SH-SY5Y (cell line): ENCODE data around the gene SGCD.
A peak's percentile ranks its signal among the peaks of the same experiment; 100 is the strongest.

ENCODE experiments used
- GATA2 ChIP-seq: IDR thresholded peaks from 2 replicates; pipeline ENCODE4 v1.6.1; 2011; ENCODE audit warnings: mild to moderate bottlenecking, low read depth, low read length
- GATA3 ChIP-seq: IDR thresholded peaks from 2 replicates; pipeline ENCODE4 v1.6.1; 2011; ENCODE audit warnings: low read depth, mild to moderate bottlenecking, low read length, moderate library complexity

The SGCD gene

GRCh38 chr5:156326718-156327259 is at the start of gene SGCD:
Gene SGCD, plus strand, starts transcription at chr5:156327164.
- TF ChIP-seq GATA2 (peak; percentile 84), GATA3 (0 out of 2 replicates have a peak, but pooled peaks have one; percentile 28)

- TF ChIP-seq GATA3 (no peak), GATA2 (no peak)
Observed at GRCh38 chr5:156277290-156277689, 49.7 kb upstream of the SGCD start.

DNA sequence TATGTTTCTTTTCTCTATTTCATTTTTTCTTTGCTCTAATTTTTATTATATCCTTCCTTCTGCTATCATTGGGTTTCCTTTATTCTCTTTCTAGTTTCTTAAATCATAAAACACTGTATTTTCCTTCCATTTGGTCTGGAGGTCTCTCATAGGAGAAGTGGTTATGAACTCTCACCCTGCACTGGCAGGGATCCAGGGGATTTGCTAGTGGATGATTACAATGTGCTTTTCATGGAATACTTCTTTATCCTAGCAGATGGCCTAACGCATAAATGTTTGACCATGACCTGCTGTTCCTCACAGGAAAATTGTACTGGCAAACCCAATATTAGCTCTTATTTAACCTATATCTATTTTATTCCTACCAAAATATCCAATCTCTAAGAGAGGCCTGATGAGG is 31.5 kb upstream of the SGCD start:
- TF ChIP-seq GATA2 (no peak), GATA3 (no peak)

GRCh38 chr5:156310115-156310514 is 16.8 kb upstream of the SGCD start:
- TF ChIP-seq GATA3 = no peak
- no peak for TF ChIP-seq GATA2

DNA sequence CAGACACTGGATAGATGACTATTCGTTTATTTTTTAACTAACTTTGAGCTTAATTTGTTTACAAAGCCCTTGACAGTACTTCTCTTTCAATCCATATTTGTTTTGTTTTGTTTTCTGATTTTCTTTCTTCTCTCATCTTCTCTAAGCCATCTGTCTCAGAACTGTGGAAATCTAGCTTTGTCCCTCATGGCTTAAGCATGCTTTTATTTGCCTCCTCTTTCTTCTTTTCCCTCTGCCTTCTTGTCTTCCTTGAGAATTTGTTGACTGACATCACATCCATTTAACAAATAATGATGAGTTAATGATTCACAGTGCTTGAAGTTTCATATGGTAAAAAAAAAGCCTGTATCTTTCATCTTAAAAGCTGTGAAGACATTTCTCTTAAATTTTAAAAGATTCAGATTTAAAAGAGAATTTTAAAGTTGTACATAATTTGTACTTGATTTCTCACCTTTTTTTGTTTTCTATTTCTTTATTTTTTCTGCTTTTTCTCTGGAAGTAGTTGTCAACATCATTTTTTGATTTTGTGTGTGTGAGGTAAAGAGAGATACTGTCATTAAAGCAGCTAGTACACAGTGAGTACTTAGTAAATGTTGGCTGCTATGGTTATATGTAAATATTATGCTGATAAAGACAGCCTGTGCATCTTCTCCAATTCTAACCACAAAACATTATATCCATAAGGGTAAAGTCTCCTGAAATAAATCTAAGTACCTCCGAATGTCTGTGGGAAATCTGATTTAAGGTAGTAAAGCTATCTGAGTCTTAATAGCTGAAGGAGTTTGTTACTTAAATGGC is 13.9 kb upstream of the SGCD start:
- TF ChIP-seq GATA3 (no peak), GATA2 (no peak)

DNA sequence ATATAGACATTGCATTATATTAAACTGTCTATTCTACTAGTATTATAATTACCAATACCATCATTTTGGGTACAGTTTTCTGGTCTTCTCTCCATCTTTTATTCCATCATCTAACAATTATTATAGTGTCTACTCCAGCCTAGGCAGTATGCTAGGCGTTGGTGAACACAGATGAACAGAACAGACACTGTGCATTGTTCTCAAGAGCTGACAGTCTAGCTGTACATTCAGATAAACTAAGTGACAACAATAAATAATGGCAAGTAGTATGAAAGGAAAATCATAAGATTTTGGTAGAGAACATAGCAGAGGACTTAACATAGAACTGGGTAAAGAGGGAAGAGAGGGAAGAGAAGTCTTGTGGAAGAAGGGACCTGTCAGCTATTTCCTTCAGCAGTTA is 12.5 kb upstream of the SGCD start:
- TF ChIP-seq GATA3 = no peak
- TF ChIP-seq GATA2 = no peak

DNA sequence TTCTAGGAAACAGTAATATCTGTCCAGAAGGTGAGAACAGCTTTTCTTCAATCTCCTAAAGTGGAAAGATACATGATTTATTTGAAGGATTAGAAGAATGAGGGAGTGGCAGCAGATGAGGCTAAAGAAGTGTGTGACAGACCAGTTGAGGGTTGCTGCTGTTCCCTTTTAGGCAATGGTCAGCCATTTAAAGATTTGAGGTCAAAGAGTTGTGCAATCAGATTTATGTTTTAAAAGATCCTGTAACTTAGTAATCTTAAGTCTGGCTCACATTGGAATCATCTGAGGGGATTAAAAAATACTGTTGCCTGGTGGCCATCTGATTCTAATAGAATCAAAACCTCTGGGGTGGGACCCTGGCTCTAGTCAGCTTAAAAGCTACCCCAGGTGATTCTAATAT is 4.3 kb upstream of the SGCD start:
- TF ChIP-seq GATA2 = no peak
- no peak for TF ChIP-seq GATA3

DNA sequence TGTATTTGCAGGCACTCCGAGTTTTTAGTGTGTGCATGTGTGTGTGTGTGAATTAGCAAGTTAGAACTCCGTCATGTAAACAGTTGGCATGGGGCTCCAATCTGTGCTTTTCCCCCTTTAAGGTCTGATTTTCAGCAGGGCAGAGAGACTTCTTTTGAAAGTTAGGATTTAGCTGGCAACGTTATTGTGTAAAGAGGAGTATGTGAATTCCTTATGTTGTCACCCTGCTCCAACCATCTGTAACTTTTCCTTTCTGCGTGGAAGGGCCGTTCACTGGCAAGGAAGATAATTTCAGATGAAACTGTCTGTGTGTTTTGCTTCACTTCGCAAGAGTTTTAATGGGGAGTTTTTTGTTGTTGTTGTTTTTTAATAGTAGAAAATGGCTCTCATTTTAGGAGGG is 332 bp downstream of the SGCD start:
- TF ChIP-seq GATA2 (no peak), GATA3 (no peak)

GRCh38 chr5:156328161-156328560 is 1.2 kb downstream of the SGCD start:
- no peak for TF ChIP-seq GATA2
- no peak for TF ChIP-seq GATA3

DNA sequence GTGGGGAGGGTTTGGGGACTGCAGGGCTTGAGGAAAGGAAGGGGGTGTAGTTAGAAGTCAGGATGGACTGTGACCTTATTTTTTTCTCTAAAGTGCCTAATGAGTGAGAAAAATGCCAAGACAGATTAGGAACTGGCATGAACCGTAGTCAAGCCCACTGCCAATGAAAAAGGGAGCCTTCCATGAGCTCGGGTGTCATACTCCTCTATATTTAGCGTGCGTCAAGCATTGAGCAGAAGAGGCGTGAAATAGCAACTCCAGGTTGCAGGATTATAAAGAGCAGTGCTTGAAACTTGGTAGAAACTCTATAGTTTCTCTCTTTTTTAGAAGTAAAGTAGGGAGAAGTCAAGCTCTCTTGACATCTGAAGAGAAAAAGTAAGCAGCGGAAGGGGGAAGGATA is 1.8 kb downstream of the SGCD start:
- no peak for TF ChIP-seq GATA2
- no peak for TF ChIP-seq GATA3

DNA sequence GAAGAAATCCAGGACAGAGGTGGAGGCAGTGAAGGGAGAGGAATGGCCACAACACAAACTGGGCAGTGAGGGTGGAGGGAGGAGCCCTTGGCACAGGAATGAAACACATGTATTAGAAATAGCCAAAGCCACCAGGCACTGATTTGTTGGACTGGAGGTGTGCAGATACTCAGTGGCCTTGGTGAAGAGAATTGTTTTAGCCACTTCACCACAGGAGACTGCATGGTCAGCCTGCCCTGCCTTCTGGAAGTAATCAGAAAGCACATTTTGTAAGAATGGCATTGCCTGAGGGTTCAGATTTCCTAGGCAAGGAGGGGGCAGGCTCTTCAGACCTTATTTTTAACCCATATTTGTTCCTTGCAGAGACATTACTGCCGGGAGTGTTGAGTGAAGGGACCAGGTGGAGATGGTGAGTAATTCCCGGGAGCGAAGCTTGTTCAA is 2.2 kb downstream of the SGCD start:
- no peak for TF ChIP-seq GATA2
- TF ChIP-seq GATA3 = no peak

DNA sequence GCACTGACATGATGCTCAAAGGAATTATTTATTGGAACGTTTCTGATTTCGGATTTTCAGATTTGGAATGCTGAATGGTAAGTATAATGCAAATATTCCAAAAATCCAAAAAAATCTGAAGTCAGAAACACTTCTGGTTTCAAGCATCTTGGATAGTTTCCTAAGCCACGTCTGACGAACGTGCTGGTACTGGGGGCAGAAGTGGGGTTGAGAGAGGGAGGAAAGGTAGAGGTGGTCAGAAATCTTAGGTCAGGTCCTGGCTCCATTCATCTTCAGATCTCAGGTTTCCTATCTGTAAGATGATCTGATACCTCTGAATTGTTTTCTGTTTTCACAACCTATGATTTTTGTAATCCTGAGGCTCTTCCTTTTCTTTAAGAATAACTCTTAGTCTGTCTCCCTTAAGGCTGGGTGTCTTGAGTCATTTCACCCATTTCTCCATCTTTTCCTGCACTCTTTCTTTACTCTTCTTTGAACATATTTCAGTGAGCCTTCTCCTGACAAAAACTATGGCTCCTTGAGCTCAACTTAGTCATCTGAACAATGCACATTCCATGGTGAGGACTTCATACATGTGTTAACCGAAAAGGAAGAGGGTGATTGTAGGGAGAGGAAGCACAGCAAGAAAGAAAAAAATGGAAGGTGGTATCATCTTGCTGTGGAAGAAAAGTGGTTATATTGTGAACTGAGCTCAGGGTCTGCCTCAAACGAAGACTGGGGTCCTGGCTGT is 3.3 kb downstream of the SGCD start:
- no peak for TF ChIP-seq GATA2
- no peak for TF ChIP-seq GATA3

DNA sequence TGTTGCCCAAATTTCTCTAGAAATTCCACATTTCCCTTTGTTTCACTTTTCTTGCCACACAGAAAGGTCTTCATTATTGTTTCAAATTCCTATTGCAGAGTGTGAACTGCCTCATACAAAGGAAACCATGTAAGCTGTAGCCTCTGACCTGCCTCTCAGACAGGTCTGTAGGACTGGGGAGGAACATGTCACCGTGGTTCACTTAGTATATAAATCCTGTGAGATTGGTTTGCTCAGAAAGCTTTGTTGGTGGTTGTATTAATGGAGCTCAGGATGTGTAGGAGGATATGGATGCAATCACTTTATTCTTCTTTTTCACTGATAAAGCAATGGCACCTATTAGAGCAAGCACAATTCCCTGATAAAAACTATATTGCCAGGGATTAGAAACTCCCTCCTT is 4.2 kb downstream of the SGCD start:
- TF ChIP-seq GATA3 = no peak
- TF ChIP-seq GATA2 = no peak

- TF ChIP-seq GATA3 (no peak), GATA2 (no peak)
Observed at GRCh38 chr5:156331845-156332244, 4.9 kb downstream of the SGCD start.

GRCh38 chr5:156332245-156332644 is 5.3 kb downstream of the SGCD start:
- TF ChIP-seq GATA2 = no peak
- TF ChIP-seq GATA3 = no peak

- TF ChIP-seq GATA2 (no peak), GATA3 (no peak)
Observed at GRCh38 chr5:156339139-156339841, 12.3 kb downstream of the SGCD start.

DNA sequence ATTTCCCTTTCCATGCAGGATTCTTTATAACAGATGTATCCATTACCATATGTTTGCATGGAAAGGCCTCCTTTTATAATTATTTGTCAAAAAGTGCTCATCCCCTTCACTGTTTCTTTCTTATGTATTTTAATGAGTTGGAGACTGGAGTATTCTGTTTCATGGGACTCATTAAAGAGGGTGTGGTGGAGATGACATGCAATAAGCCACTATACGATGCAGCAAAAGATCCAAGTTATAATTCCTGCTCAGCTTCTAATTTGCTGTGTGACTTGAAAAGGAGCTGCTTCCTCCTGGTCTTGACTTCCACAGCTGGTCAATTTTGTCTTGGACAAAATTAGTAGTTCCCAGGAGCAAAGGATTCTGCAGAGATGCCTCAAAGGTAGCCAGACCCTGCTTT is 13.9 kb downstream of the SGCD start:
- TF ChIP-seq GATA2 = no peak
- TF ChIP-seq GATA3 = no peak
